HG03066 (cell line): ENCODE measurements around the gene ACKR1.
A peak's percentile ranks its signal among the peaks of the same experiment; 100 is the strongest.

ENCODE experiments used
- ATAC-seq: cut with Tn5 transposase; IDR thresholded peaks from one replicate; pipeline ENCODE4 v1.9.1; 2021; ENCODE audit warnings: low read depth; ENCODE audit not compliant: unreplicated experiment

The ACKR1 gene

GRCh38 chr1:159187033-159187432 is 17.6 kb upstream of the ACKR1 start:
- no peak for ATAC-seq

GRCh38 chr1:159187647-159188374 is 16.9 kb upstream of the ACKR1 start:
- ATAC-seq: no peak

- ATAC-seq: peak; percentile 95
Observed at GRCh38 chr1:159188375-159188788, 16.3 kb upstream of the ACKR1 start.

GRCh38 chr1:159190441-159190840 is 14.2 kb upstream of the ACKR1 start:
- no peak for ATAC-seq

- ATAC-seq: no peak
Observed at GRCh38 chr1:159196543-159196942, 8.1 kb upstream of the ACKR1 start.

- ATAC-seq: peak; percentile 80
Observed at GRCh38 chr1:159197561-159198557, 6.8 kb upstream of the ACKR1 start.

- no peak for ATAC-seq
Observed at GRCh38 chr1:159199901-159200300, 4.8 kb upstream of the ACKR1 start.

- ATAC-seq: no peak
Observed at GRCh38 chr1:159200769-159201168, 3.9 kb upstream of the ACKR1 start.

GRCh38 chr1:159201642-159202041 is 3.0 kb upstream of the ACKR1 start:
- ATAC-seq: no peak

- no peak for ATAC-seq
Observed at GRCh38 chr1:159203610-159204009, 1.1 kb upstream of the ACKR1 start.

- ATAC-seq: no peak
Observed at GRCh38 chr1:159205225-159205624, 550 bp downstream of the ACKR1 start.

- ATAC-seq: no peak
Observed at GRCh38 chr1:159206110-159206509, 1.4 kb downstream of the ACKR1 start.

GRCh38 chr1:159207080-159207479 is 2.4 kb downstream of the ACKR1 start:
- no peak for ATAC-seq

- ATAC-seq: no peak
Observed at GRCh38 chr1:159207774-159208173, 3.1 kb downstream of the ACKR1 start.

- ATAC-seq: no peak
Observed at GRCh38 chr1:159208175-159208825, 3.6 kb downstream of the ACKR1 start.

- no peak for ATAC-seq
Observed at GRCh38 chr1:159209061-159209460, 4.4 kb downstream of the ACKR1 start.

GRCh38 chr1:159211331-159212136 is 6.9 kb downstream of the ACKR1 start:
- ATAC-seq: no peak

- ATAC-seq: no peak
Observed at GRCh38 chr1:159212596-159212995, 7.9 kb downstream of the ACKR1 start.

- ATAC-seq: no peak
Observed at GRCh38 chr1:159214149-159214760, 9.6 kb downstream of the ACKR1 start.
